H1 (cell line): ENCODE results near the gene MEIOB. TPM values are rescaled to one million over a fixed set of nuclear protein-coding genes. Genes with fewer than 3 reads are reported as not detected.

Experiments used
- CTCF ChIA-PET: fragments of 300-600 bp; sonication (Branson Sonifier 250); formaldehyde crosslinking; loops from one replicate; lab custom pipeline; 2021; ENCODE audit not compliant: partially characterized antibody; lab: Charles Lee
- POLR2A ChIA-PET: fragments of 300-600 bp; sonication (Branson Sonifier 250); formaldehyde crosslinking; loops from one replicate; lab custom pipeline; 2021; ENCODE audit warnings: inconsistent platforms; ENCODE audit not compliant: partially characterized antibody; lab: Charles Lee
- DNase-seq, 2 experiments: peaks; one replicate each; pipeline versions ENCODE4 v3.0.0 to v3.0.0-alpha.2; 2010 to 2022; ENCODE audit warnings: low spot score in 2 of 2, low read depth in 1 of 2, mixed read lengths in 1 of 2
- FAIRE-seq: peaks from 2 replicates; lab custom pipeline; 2011; peaks lifted over from hg19 to GRCh38; lab: Jason Lieb, UNC
- H2AFZ ChIP-seq: 2 replicates; pipeline ENCODE4 v1.8.1; 2012; ENCODE audit warnings: low read length, inconsistent platforms
- H2AK5ac ChIP-seq: 2 replicates; pipeline ENCODE4 v1.6.1; 2013; ENCODE audit warnings: low read depth, low read length
- H2BK120ac ChIP-seq: replicated peaks from 2 replicates; pipeline ENCODE3; 2013; ENCODE audit warnings: low read depth, low read length, inconsistent platforms
- H2BK12ac ChIP-seq: 2 replicates; pipeline ENCODE4 v1.6.1; 2013; ENCODE audit warnings: low read depth, low read length
- H2BK15ac ChIP-seq: 2 replicates; pipeline ENCODE4 v1.6.1; 2013; ENCODE audit warnings: low read length
- H2BK20ac ChIP-seq: 2 replicates; pipeline ENCODE4 v1.6.1; 2013; ENCODE audit warnings: low read length
- H2BK5ac ChIP-seq: 2 replicates; pipeline ENCODE4 v1.6.1; 2013; ENCODE audit warnings: low read depth, low read length
- H3K14ac ChIP-seq: 2 replicates; pipeline ENCODE4 v1.6.1; 2013; ENCODE audit warnings: inconsistent platforms; ENCODE audit not compliant: insufficient read length
- H3K18ac ChIP-seq: 2 replicates; pipeline ENCODE4 v1.6.1; 2013; ENCODE audit warnings: low read length; ENCODE audit errors: extremely low read depth
- H3K23ac ChIP-seq: 2 replicates; pipeline ENCODE4 v1.6.1; 2013; ENCODE audit warnings: inconsistent platforms; ENCODE audit not compliant: insufficient read length
- H3K23me2 ChIP-seq: 2 replicates; pipeline ENCODE4 v1.6.1; 2013; ENCODE audit warnings: low read depth, low read length
- H3K27ac ChIP-seq: 2 replicates; pipeline ENCODE4 v1.6.1; 2011; ENCODE audit warnings: low read depth, low read length, inconsistent platforms
- H3K27me3 ChIP-seq, 4 experiments: replicated peaks in 1 of 4; 1 replicate in 1 of 4; 2 replicates in 3 of 4; pipeline versions ENCODE4 v1.6.1 to v1.8.1; 2011 to 2013; ENCODE audit warnings: low read length in 3 of 4, mild to moderate bottlenecking in 3 of 4, inconsistent platforms in 2 of 4, mixed read lengths in 2 of 4, moderate library complexity in 1 of 4; ENCODE audit not compliant: control insufficient read depth in 3 of 4, insufficient read depth in 3 of 4; ENCODE audit errors: extremely low read depth in 1 of 4
- H3K36me3 ChIP-seq, 4 experiments: 2 replicates each; pipeline versions ENCODE4 v1.6.1 to v1.8.1; 2011 to 2013; ENCODE audit warnings: mild to moderate bottlenecking in 4 of 4, low read length in 3 of 4, moderate library complexity in 2 of 4, control low read depth in 1 of 4, inconsistent platforms in 1 of 4; ENCODE audit not compliant: insufficient read depth in 4 of 4, control insufficient read depth in 2 of 4
- H3K4ac ChIP-seq: replicated peaks from 2 replicates; pipeline ENCODE3; 2013; ENCODE audit warnings: low read length, low read depth, mixed read lengths, inconsistent platforms; ENCODE audit not compliant: insufficient read length
- H3K4me1 ChIP-seq, 4 experiments: replicated peaks in 1 of 4; 1 replicate in 1 of 4; 2 replicates in 3 of 4; pipeline versions ENCODE4 v1.6.1 to v1.8.1; 2011 to 2013; ENCODE audit warnings: low read length in 3 of 4, inconsistent platforms in 2 of 4, mixed read lengths in 1 of 4; ENCODE audit not compliant: insufficient read depth in 4 of 4, control insufficient read depth in 3 of 4
- H3K4me2 ChIP-seq, 2 experiments: 2 replicates each; pipeline versions ENCODE4 v1.6.1 to v1.8.1; 2011 to 2013; ENCODE audit warnings: low read depth in 2 of 2, low read length in 2 of 2, control low read depth in 1 of 2, inconsistent platforms in 1 of 2, mild to moderate bottlenecking in 1 of 2; ENCODE audit not compliant: insufficient read depth in 1 of 2
- H3K4me3 ChIP-seq, 4 experiments: fragments of 200-600, 300-600 bp in 1 of 4; sonication (generic), shearing (Covaris generic), sonication (Bioruptor Twin) in 1 of 4; 2 replicates each; pipeline versions ENCODE4 v1.5.1 to v1.8.1; 2011 to 2016; ENCODE audit warnings: low read length in 4 of 4, low read depth in 3 of 4, control low read depth in 2 of 4, inconsistent platforms in 2 of 4, mild to moderate bottlenecking in 2 of 4, mixed read lengths in 1 of 4, moderate library complexity in 1 of 4; ENCODE audit not compliant: insufficient read depth in 2 of 4; ENCODE audit errors: extremely low read depth in 1 of 4
- H3K56ac ChIP-seq: replicated peaks from 2 replicates; pipeline ENCODE3; 2013; ENCODE audit warnings: low read depth, mild to moderate bottlenecking, mixed read lengths, low read length, inconsistent platforms; ENCODE audit not compliant: insufficient read length
- H3K79me1 ChIP-seq: 2 replicates; pipeline ENCODE4 v1.6.1; 2013; ENCODE audit warnings: low read depth, low read length, control low read depth
- H3K79me2 ChIP-seq, 2 experiments: 2 replicates each; pipeline versions ENCODE4 v1.6.1 to v1.8.1; 2012 to 2013; ENCODE audit warnings: low read length in 2 of 2, mild to moderate bottlenecking in 2 of 2, inconsistent platforms in 1 of 2; ENCODE audit not compliant: insufficient read depth in 2 of 2, control insufficient read depth in 1 of 2
- H3K9ac ChIP-seq, 4 experiments: replicated peaks in 1 of 4; 1 replicate in 1 of 4; 2 replicates in 3 of 4; pipeline versions ENCODE4 v1.6.1 to v1.8.1; 2011 to 2013; ENCODE audit warnings: low read depth in 3 of 4, low read length in 3 of 4, control low read depth in 2 of 4, mild to moderate bottlenecking in 2 of 4, moderate library complexity in 2 of 4, inconsistent platforms in 1 of 4; ENCODE audit errors: extremely low read depth in 1 of 4
- H3K9me3 ChIP-seq, 2 experiments: 2 replicates each; pipeline versions ENCODE4 v1.6.1 to v1.8.1; 2012 to 2013; ENCODE audit warnings: mild to moderate bottlenecking in 2 of 2, moderate library complexity in 2 of 2, control low read depth in 1 of 2, inconsistent platforms in 1 of 2, low read depth in 1 of 2, low read length in 1 of 2, mixed read lengths in 1 of 2; ENCODE audit not compliant: insufficient read depth in 2 of 2
- H4K20me1 ChIP-seq, 2 experiments: replicated peaks in 1 of 2; 2 replicates each; pipeline versions ENCODE3 to v1.8.1; 2011 to 2013; ENCODE audit warnings: inconsistent platforms in 2 of 2, low read length in 2 of 2, mild to moderate bottlenecking in 1 of 2; ENCODE audit not compliant: insufficient read depth in 2 of 2, control insufficient read depth in 1 of 2
- H4K5ac ChIP-seq: 2 replicates; pipeline ENCODE4 v1.6.1; 2013; ENCODE audit warnings: low read length, low read depth, mixed read lengths, inconsistent platforms; ENCODE audit not compliant: insufficient read length
- H4K8ac ChIP-seq: 2 replicates; pipeline ENCODE4 v1.8.0; 2013; ENCODE audit warnings: mild to moderate bottlenecking, moderate library complexity, low read length, inconsistent platforms; ENCODE audit not compliant: insufficient read depth; ENCODE audit errors: extremely low read depth
- H4K91ac ChIP-seq: replicated peaks from 2 replicates; pipeline ENCODE3; 2013; ENCODE audit warnings: low read length, mixed read lengths, inconsistent platforms; ENCODE audit not compliant: insufficient read length
- ATF2 ChIP-seq: IDR thresholded peaks from 2 replicates; pipeline ENCODE4 v1.6.1; 2012; ENCODE audit warnings: low read length, inconsistent platforms
- ATF3 ChIP-seq: IDR thresholded peaks from 2 replicates; pipeline ENCODE4 v1.6.1; 2011; ENCODE audit warnings: low read depth, mild to moderate bottlenecking, low read length; ENCODE audit not compliant: insufficient read depth
- BCL11A ChIP-seq, 2 experiments: IDR thresholded peaks; one replicate each; pipeline ENCODE4 v1.6.1; 2011; ENCODE audit warnings: low read depth in 2 of 2, low read length in 2 of 2, mild to moderate bottlenecking in 2 of 2
- CBX5 ChIP-seq: fragments of 300-800, 300-1000 bp; sonication (generic); IDR thresholded peaks from 2 replicates; pipeline ENCODE4 v1.7.1; 2016; ENCODE audit warnings: antibody characterized with exemption, low read length, low read depth
- CEBPB ChIP-seq: IDR thresholded peaks from 2 replicates; pipeline ENCODE4 v1.6.1; 2012; ENCODE audit warnings: low read depth, low read length
- CHD2 ChIP-seq: IDR thresholded peaks from 2 replicates; pipeline ENCODE4 v1.6.1; 2012; ENCODE audit warnings: low read length, improper control_type of control experiment
- CREB1 ChIP-seq: IDR thresholded peaks from 2 replicates; pipeline ENCODE4 v1.6.1; 2012; ENCODE audit warnings: inconsistent platforms
- GTF2F1 ChIP-seq: IDR thresholded peaks from 2 replicates; pipeline ENCODE4 v1.6.1; 2012; ENCODE audit warnings: low read depth, low read length, improper control_type of control experiment, borderline replicate concordance
- HDAC6 ChIP-seq: IDR thresholded peaks from one replicate; pipeline ENCODE4 v1.7.1; 2012; ENCODE audit warnings: low read depth, mild to moderate bottlenecking, inconsistent platforms, low read length, moderate library complexity
- SIN3A ChIP-seq, 2 experiments: IDR thresholded peaks in 1 of 2; conservative IDR thresholded peaks in 1 of 2; 2 replicates each; pipeline ENCODE4 v1.6.1; 2011 to 2012; ENCODE audit warnings: low read length in 2 of 2, improper control_type of control experiment in 1 of 2, low read depth in 1 of 2, mild to moderate bottlenecking in 1 of 2
- WGBS, 2 experiments: shearing (Covaris generic) in 1 of 2; methylation state at CpG; one replicate each; pipeline versions ENCODE4 v1.1.6 to v1.1.7; 2013 to 2015; ENCODE audit warnings: low lambda C conversion rate in 2 of 2, mixed read lengths in 2 of 2, inconsistent platforms in 1 of 2, low coverage in 1 of 2, missing lambda C conversion rate in 1 of 2; ENCODE audit not compliant: insufficient replicate concordance in 2 of 2, insufficient coverage in 1 of 2, insufficient read length in 1 of 2; ENCODE audit errors: extremely low coverage in 1 of 2, missing lambda C conversion rate in 1 of 2; 5-methylcytosine and 5-hydroxymethylcytosine counted together
- polyA plus RNA-seq, 7 experiments: library from polyadenylated mRNA; depleted of rRNA in 3 of 7; stranded (reverse) in 5 of 7; unstranded in 2 of 7; fragments of >200 nt in 5 of 7; fragments of 200-250 nt in 2 of 7; gene quantifications; 1 replicate in 5 of 7; 2 replicates in 1 of 7; 4 replicates in 1 of 7; pipeline versions ENCODE4 v1.2.1 to v1.2.3, GENCODE V29; 2011 to 2013; ENCODE audit warnings: missing spikeins in 2 of 7, mixed read lengths in 2 of 7
- total RNA-seq: library from RNA; stranded (reverse); fragmentation: NEBNext Ultra II Directional; extraction: Animal tissue kit (Norgen Biotek cat#: 25700); gene quantifications from 2 replicates; pipeline ENCODE4 v1.2.1, GENCODE V29; 2021
- TF ChIP-seq, protein P1 (sequence below): IDR thresholded peaks from 2 replicates; pipeline ENCODE4 v1.6.1; 2012; ENCODE audit warnings: inconsistent platforms

MEIOB gene
- total and polyA plus RNA-seq, 2 of the 8 experiments (the other 6 are each of a cell fraction or from before 2014, with no cell fraction given) = 0.63 to 1.1 TPM

- Histone ChIP-seq H3K9me3 (no peaks in the 10 kb centered on the region), H3K27me3 (peaks cover 0 to 18% (median 6%) of the 10 kb centered on the region in 4 experiments; a peak in 6 of 7 replicates), H3K4ac (no peak overlapping the region), H3K18ac (no peak overlapping the region), H3K56ac (no peak overlapping the region), H3K4me3 (no peak overlapping the region), H3K9ac (no peak overlapping the region), H2BK15ac (no peak overlapping the region), H2BK12ac (no peak overlapping the region), H4K5ac (no peak overlapping the region), H3K79me2 (no peaks in the 10 kb centered on the region), H2BK20ac (no peak overlapping the region), H2BK5ac (no peak overlapping the region)
- WGBS, 2 experiments = 94% methylated on average over 7 of the region's 7 CpGs; no CpG with 5 or more reads in 1 of the 2 experiments
- TF ChIP-seq ATF3 (no peak), CHD2 (no peak), ATF2 (no peak), HDAC6 (no peak), SIN3A (conservative IDR thresholded peaks at IDR 0.05 in 1 of 2, IDR thresholded peaks at IDR 0.05 in 1 of 2; ENCODE audit: low read depth in 1 of 2, low read length in 2 of 2) (no peak), CREB1 (no peak), CBX5 (no peak), BCL11A (IDR thresholded peaks at IDR 0.05; ENCODE audit: low read depth in 2 of 2, low read length in 2 of 2) (no peak), CEBPB (no peak), GTF2F1 (no peak)
- TF ChIP-seq, protein P1, sequence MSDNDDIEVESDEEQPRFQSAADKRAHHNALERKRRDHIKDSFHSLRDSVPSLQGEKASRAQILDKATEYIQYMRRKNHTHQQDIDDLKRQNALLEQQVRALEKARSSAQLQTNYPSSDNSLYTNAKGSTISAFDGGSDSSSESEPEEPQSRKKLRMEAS = no peak
- TF ChIP-seq, all 59 proteins: peak for 0
- Histone ChIP-seq H3K79me1 (no peaks in the 10 kb centered on the region), H3K27ac (no peak overlapping the region), H3K4me2 (no peak overlapping the region), H3K23ac (no peak overlapping the region), H2BK120ac (no peak overlapping the region), H3K4me1 (peaks cover 0 to 4% (median under 1%) of the 10 kb centered on the region in 4 experiments; a peak in 2 of 7 replicates), H3K14ac (no peak overlapping the region), H2AK5ac (no peak overlapping the region), H4K8ac (no peak overlapping the region), H4K20me1 (no peaks in the 10 kb centered on the region), H4K91ac (no peak overlapping the region), H3K23me2 (no peaks in the 10 kb centered on the region), H2AFZ (no peak overlapping the region), H3K36me3 (no peaks in the 10 kb centered on the region)
- DNase-seq (no peak), FAIRE-seq (no peak)
- ChIA-PET CTCF (interaction anchor here (0.5 to 3.6 kb wide), 8 partner anchors 8 to 65 kb away, joined by 3 to 13 read pairs (median 4); no protein-coding TSS in a partner anchor), POLR2A (no interaction called here)
Observed at GRCh38 chr16:1876468-1876867, 4.5 kb upstream of the MEIOB start.
